NCI-H2029 (cell line): ENCODE data around the gene TTLL12.
A peak's percentile ranks its signal among the peaks of the same experiment; 100 is the strongest.

Experiments
- DNase-seq: peaks from one replicate; lab custom pipeline; 2025; lab: John Stamatoyannopoulos, UW

The TTLL12 gene

DNA sequence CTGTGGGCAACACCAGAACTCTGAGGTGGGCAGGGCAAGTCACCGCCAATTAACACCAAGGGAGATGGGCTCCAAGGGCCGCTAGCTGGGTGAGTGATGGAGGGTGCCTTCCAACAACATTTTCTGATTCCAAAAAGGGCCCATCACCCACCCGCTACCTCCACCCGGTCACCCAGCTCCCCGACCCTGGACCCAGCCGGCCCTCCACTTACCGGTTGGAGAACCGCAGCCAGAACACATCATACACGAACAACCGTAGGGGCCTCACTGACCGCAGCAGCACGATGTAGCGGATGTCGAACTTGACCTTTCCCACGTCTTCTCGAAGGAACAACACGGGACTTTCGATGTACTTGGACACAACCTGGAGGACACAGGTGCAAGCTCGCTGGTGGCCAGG lies 14.7 kb downstream of the TTLL12 start:
- DNase-seq: no peak

- DNase-seq: no peak
Measured at GRCh38 chr22:43171607-43172006, 15.3 kb downstream of the TTLL12 start.

- no peak for DNase-seq
Measured at GRCh38 chr22:43171019-43171491, 15.9 kb downstream of the TTLL12 start.

DNA sequence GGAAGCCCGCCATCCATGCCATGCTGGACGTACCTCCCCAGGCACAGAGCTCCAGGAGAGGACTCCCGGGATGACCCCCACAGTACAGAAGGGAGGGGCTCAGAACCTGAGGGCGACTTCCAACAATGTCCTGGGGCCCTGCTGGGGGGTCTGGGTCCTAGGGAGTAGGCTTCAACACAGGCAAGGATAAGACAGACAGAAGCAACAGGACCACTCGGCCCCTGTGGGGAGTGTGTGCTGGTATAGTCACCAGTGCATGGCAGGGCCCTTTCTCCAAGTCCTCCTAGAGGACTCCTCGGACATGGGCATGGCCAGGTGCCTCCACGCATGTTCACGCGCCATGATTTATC lies 16.8 kb downstream of the TTLL12 start:
- no peak for DNase-seq

DNA sequence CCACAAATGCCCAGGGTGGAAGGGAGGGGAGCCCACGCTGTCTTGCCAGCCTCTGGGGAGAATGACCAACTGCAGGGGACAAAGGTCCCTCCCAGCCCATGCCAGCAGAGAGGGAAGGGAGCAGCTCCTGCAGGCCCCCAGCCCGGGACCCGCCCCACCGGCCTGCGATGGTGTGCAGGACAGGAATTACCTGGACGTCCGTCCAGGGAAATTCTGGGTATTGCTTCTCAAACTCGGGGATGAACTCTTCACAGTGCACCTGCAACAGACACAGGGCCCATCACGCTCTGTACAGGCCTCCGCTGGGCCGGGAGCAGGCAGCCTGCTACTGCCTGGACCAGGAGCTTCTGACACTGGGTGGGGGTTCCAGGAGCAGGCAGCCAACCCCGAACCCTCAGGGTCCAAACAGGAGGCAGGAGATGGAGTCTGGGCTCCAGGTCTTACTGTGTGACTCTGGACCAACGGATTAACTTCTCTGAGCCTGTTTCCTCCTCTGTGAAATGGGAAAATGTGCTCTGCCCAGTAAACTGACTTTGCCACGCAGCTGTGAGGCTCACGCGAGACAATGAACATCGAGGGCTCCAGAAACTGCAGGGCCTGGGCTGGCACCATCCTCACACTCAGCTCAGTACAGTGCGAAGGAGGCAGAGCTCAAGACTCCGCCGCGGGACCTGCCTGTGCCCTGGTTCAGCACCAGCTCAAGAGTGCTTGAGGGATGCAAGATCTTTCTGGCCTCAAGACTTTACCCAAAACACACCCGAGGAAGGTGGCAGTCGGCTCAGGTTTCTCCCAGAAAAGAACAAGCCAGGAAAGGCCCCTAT lies 17.4 kb downstream of the TTLL12 start:
- no peak for DNase-seq

DNA sequence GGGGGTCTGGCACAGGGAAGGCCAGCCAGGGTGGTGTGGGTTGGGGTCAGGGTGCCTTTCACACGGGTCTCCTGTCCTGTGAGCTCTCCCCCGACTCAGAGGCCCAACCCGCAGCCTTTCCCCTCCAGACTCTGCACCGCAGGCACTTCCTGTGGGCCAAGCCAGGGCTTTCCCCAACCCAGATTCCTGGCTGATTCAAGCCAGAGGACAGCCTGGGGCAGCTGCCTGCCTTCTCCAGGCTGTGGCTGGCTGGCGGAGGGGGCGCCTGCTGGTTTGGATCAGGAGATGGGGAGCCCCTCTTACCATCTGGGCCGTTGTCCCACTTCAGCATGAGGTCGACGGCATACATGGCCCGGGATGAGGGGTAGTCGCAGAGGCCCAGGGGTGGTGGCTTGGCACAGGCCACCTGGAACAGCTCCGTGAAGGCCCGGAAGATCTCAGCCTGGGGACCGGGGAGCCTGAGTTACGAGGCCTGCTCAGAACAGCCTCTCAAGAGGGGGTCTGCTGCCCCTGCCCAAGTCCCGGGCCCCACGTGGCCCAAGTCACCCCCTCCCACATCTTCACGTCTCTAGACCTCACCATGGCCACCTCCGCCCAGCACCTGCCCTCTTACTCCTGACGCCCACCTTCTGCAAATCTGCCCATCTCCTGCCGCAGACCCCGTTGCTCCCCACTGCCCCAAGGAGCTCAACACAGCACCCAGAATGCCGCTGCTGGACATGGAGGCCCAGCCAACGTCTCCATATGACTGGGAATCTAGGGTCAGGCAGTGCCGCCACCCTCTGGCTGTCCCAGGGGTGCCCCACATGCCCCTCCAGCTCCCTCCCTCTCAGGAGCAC lies 18.2 kb downstream of the TTLL12 start:
- no peak for DNase-seq

DNA sequence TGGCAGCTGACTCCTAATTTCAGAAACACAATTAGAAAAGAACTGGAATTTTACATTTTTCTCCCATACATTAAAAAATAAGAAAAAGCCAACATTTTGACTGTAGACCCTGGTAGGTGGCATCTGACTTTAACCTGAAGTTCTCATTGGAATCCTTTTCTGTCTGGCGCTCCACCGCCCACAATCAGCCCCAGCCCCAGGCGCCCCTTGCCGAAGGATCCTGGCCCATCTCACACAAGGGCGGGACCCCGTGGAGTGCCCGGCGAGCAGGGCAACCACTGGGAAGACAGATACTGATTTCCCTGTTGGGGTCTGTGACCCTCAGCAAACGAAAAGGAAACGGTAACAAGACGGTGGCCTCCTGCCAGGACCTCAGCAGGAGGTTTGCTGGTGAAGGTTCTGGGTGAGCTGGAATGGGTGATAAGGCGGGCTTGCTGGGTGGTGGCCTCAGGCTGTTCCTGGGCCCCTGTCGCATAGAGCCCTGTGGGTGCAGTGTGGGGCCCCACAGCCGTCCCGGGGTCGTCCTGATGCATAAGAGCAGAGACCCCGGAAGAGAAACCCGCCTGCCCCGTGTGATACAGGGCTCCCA lies 19.8 kb downstream of the TTLL12 start:
- DNase-seq: no peak

DNA sequence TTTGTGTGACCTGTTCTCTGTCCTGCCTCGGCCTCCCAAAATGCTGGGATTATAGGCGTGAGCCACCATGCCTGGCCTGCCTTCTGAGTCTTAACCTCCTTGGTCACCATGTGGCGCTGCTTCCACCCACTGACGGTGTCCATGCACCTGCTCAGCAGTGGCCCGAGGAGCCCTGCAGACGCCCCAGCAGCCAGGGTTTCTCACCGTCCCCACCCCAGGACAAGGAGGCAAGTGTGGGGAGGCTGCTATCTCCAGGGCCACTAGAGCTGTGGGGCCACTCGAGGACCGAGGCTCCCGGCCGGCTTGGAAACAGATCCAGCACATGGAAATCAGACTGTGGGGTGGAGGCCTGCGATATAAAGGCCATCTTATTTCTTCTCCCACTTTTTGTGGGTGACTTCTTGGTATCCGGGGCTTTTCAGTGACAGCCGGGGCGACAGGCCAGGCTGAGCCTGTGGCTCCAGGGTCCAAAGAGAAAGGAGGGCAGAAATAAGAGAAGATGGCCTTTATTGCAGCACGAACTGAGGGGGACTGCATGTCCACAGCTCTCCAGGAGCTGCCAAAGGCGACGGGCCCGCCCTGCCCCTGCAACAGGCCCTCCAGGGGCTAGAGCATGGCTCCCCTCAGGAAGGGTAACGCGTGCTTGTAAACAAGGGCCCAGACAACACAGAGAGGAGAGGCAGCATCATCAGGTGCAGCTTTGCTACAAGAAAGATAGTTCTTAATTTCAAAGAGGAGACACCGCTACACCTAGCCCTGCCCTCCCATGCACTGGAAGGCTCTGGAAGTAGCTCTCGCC lies 20.6 kb downstream of the TTLL12 start:
- no peak for DNase-seq

DNA sequence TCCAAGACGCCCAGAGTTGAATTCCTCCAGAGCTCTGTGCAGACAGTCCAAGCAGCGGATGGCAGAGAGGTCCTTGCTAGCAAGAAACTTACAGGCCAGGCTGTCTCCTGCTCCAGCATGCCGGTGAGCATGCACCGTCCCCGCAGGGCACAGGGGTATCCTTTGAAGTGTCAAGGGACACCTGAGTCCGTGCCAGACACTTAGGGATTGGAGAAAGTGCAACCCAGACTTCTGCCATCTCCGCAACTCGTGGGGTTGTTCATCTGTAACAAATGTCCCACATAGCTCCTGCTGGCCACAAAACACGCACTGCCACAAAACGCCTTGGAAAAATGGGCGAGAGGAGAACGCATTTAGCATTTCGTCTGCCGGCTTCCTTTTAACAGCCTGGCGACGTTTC lies 22.3 kb downstream of the TTLL12 start:
- DNase-seq: no peak

DNA sequence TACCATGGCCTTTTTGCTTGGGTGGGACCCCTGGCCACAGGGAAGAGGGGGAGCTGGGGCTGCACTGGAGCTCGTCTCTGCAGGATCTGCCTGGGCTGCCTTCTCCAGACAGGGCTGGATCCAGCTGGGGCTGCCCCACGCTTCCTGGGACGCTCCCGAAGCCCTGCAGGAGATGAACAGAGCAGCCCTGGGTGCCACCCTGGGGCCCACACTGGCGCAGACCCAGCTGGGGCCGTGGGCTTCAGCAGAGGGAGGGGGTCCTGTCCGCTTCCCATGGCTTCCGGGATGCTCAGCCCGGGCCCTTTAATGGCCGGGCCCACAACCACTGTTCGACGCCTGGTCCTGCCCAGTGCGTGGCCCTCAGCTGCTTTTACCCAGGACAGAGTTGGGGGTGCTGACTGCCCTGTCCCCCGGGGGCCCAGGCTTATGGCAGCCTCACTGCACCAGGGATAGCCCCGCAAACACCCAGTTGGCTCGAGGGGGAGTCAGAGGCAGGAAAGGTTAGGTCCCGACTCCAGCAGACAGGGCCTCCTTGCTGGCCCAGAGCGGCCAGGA lies 23.6 kb downstream of the TTLL12 start:
- no peak for DNase-seq

- DNase-seq: no peak
Measured at GRCh38 chr22:43162412-43163150, 24.4 kb downstream of the TTLL12 start.

GRCh38 chr22:43160497-43161126 lies 26.3 kb downstream of the TTLL12 start:
- no peak for DNase-seq

- DNase-seq: peak; percentile 13
Measured at GRCh38 chr22:43159484-43160178, 27.3 kb downstream of the TTLL12 start.

DNA sequence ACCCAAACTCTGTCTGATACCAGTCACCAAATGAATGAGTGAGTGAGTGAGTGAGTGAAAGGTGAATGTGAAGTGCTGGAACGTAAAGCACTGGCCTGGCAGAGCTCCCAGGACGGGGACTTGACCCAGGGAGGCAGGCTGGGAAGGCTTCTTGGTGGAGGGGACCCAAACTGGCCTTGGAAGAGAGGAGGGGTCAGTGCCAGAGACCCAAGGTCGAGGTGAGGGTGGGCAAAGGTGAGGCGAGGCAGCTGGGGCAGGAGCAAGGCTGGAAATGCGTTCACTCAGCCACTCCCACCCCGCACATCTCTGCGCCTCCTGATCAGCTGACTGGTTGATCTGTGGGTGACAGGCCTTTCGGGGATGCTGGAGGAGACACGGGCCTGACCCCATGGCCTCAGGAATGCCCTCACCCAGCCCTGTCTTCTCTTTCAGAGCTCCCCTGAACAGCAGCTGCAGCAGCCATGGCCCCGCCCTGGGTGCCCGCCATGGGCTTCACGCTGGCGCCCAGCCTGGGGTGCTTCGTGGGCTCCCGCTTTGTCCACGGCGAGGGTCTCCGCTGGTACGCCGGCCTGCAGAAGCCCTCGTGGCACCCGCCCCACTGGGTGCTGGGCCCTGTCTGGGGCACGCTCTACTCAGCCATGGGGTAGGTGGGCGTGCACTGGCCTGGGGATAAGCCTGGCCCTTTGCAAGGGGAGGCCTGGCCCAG lies 28.0 kb downstream of the TTLL12 start:
- no peak for DNase-seq

- no peak for DNase-seq
Measured at GRCh38 chr22:43157874-43158546, 28.9 kb downstream of the TTLL12 start.

DNA sequence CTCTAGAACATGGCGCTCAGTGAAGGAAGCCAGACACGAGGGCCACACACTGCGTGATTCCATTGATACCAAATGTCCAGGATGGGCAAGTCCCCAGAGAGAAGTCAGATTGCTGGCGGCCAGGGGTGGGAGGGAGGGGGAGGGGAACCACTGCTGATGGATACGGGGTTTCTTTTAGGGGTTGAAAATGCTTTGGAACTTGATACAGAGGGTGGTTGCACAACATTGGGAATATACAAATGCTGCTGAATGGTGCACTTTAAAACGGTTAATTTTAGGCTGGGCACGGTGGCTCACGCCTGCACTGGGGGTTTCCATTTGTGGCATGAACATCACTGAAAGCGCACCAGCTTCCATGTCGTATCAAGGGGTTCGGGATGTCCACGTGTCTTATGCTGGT lies 30.5 kb downstream of the TTLL12 start:
- DNase-seq: no peak

- DNase-seq: no peak
Measured at GRCh38 chr22:43155789-43156188, 31.1 kb downstream of the TTLL12 start.

DNA sequence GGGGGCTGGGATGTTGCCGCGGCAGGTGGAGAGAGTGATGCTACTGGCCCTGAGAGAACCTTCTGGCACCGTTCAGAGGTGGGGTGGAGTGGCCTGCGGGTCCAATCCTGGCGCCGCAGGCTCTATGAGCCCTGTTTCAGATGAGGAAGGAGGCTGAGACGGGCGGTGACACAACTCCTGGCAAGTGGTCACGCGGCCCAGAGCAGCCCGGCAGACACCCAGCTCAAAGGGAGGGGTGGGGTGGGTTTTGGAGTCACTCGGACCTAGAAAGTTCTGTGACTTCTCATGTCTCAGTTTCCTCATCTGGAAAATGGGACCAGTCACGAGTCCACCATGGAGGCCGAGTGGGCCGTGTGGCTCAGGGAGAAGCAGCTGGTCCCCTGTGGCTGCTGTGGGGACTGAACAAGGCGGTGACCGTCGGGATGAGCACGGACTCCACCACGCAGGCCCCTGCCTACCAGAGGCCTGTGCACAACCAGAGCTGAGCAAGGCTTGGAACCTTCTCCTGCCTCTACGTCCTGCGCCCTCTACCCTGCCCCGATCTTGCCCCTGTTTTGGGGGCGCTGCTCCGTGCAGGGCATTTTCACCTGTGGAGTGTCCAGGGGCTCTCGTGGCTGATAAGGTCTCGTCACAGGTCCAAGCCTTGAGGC lies 31.9 kb downstream of the TTLL12 start:
- DNase-seq: no peak
